Activated CD8-positive, alpha-beta memory T cell treated with anti-CD3 and anti-CD28 coated beads for 24 hours (primary cell): Measurements from ENCODE around the gene NRP1.

ENCODE experiments used
- DNase-seq: peaks from one replicate; pipeline ENCODE4 v3.0.0-alpha.2; 2020

Gene NRP1

DNA sequence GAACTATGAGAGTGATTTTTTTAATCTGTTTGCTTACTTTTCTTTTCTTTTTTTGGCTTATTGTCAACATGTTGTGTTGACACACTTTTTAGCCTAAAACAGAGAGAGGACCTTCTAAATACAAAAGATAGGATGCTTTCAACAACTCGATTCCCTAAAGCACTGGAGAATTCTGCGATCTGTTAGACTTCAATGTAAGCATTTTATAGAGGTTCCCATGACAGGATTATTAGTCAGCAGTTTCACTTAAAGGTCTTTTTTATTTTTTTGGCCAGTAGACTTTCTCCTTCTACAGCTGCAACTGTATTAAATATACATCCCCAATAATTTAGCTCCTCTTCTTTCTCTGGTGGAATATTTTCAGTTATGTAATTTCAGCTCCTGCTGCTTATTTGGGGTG, 12.7 kb upstream of the NRP1 start:
- no peak for DNase-seq

DNA sequence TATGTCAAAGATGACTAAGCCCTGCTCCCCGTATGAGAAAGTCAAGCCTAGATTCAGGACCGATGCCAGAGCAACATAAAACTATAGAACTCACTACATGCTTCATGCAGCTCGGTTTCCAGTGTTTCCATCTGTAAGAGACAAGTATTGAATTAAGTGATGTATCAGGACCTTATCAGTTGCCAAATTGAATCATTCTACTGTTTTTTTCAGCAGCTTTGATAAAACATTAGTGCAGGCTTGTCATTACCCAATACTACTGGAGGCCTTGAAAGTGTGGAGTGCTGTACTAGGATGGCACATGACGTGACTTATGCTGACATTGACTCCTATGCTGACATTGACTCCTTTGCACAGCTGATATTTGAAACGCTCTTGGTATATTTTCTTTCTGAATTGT, 10.8 kb upstream of the NRP1 start:
- DNase-seq = no peak

DNA sequence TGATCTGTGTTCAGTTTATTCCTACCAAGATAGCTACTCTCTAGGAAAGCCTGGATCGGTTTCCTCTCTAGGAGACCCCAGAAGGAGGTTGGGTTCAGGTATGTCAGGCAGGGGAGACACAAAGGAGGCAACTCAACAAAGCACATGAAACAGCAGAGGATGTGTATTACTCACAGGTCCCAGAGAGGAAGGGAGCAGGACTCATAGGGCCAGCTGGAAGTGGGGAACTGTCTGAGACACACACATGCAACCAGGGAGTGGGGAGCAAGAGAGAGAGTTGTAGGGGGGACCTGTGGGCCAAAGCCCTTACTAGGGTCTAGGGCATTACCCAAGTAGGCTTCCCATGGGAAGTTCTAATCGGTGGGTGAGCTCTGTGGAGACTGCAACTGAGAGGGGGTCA, 10.2 kb upstream of the NRP1 start:
- DNase-seq = no peak

- no peak for DNase-seq
Measured at GRCh38 chr10:33341637-33342036, 7.2 kb upstream of the NRP1 start.

DNA sequence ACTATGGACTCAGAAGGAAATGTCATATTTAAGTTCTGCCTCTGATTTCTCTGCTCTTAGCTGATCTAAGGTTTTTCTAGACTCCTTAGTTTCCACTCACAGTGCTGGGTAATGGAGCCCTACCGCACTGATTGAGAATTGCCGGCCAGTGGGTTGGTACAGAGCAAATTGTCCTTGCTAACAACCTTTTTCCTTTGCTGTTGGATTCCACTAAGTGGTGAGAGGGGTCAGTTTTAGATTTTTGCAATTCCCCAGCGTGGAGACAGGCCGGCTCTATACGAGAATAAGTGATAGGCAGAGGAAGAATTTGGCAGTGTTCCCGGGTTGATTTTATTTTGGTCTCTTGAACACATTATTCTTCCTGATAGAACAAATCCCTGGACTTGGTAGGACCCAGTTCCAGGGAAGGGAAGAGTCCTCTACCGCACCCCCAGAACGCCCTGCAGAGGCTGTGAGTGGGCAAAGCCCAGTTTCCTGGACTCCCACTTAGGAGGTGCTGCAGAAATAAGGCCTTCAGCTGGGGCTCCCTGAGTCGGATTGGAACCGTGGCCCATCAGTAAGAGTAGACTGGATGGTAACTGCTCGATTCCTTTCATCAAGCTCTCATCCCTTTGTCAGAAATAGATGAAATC, 3.0 kb upstream of the NRP1 start:
- DNase-seq = no peak

DNA sequence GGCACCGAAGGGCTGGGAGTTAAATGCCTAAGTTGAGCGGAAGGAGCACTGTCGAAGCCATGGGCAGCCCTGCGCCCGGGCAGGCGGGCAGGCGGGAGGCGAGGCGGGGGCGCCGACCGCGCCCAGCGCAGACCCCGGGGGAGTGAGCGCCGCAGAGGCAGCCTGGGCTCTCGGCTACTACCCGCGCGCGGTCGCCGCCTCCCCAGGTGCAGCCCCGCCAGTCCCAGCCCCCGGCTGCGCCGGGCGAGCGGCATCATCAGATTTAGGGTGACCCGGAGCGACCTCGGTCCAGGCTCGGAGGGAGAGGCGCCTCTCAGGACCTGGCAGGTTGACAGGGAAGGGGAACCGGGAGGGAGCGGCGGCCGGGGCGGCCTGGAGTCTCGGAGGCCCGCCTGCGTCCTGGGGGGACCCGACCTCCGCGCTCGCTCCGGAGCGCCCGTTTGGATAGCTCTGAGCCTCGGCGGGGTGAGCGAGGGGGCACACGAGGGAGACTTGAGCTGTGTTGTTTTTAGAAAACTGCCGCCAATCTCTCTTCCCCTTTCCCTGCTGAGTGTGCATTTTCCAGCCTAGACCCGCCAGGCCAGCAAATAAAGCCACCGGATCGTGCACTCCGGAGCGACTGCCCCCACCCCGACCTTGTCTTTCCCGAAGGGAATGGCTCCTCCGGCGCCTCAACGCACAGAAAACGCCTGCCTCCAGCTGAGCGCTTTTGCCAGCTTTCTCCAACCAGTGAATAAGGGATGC, 2.3 kb upstream of the NRP1 start:
- peak; percentile 59 for DNase-seq

GRCh38 chr10:33335801-33336581, 1.5 kb upstream of the NRP1 start:
- peak; percentile 58 for DNase-seq

DNA sequence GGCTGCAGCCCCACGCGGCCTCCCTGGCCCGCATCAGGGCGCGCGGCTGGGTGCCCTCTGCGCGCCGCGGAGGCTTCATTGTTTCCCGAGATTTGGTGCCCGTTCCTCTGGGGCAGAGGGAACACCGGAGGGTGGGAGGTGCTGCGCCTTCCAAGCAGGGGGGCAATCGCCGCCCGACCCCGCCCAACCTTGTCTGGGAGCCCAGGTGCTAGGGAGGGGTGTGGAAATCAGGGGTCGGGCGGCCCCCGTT, 1.0 kb upstream of the NRP1 start:
- DNase-seq = no peak

DNA sequence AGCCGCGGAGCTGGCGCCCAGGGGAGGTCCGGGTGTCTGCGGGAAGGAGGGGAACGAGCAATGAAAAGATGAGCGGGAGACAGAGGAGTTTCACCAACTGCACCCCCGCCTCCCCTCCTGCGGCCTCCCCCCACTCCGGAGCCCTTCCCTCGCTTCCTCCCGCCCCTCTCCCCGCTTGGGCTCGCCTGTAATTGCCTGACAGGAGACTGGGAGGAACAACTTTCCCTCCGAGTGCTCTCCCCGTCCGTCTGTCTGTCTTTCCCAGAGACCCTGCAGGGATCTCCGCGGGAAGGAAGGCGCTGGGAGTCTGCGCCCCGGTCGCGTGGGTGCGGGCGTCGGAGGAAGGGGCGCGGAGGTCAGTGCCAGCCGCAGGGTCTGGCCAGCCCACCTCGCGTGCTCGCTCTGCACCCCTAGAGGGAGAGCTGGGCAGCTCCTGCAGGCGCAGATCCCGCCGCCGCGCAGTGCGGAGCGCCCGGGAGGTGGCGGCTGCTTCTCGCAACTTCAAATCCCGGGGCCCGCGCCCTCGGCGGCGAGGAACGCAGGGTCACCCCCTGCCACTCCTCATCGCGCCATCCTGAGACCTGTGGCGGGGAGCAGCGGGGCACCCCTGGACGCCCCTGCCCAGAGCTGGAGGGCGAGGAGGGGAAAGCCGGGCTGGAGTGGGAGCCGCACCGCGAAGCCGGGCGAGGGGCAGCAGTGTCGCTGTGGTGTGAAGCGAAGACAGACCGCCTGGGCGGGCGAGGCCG, 511 bp upstream of the NRP1 start:
- DNase-seq = peak; percentile 78

DNA sequence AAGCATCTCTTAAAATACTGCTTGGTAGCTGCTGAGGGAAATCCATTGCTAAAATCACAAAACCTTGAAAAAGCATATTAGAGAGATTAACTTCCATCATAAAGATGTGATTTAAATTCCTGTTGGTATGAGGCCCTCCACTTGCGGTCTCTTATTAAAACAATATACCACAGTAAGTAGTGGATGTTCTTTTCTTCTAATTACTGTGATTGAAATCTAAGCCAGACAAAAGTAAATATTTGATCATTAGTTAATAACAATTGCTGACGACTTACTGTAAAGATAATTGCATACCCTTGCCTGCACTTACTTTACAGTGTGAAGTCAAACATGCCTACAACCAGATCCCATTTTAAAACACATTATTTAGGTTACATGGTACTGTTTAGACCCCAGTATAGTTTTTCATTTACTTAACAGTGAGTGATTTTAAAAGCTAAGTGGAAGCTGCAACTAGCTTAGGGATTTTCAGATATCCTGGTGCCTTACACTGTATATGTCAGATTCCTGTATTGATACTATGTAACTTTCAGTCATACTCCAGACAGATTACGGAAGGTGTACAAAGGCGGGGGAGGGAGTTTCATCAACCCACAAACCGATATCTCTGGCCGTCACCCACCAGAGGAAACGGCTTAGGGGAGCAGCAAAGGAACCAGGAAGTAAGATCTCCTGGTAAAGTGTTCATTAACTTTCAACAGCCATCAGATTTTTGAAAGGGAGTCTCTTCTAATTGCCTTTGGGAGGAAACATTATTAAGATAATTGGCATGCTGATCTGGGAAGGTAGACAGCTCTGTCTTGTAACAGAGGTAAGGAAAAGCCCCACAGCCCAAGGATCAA, 986 bp downstream of the NRP1 start:
- DNase-seq = no peak

DNA sequence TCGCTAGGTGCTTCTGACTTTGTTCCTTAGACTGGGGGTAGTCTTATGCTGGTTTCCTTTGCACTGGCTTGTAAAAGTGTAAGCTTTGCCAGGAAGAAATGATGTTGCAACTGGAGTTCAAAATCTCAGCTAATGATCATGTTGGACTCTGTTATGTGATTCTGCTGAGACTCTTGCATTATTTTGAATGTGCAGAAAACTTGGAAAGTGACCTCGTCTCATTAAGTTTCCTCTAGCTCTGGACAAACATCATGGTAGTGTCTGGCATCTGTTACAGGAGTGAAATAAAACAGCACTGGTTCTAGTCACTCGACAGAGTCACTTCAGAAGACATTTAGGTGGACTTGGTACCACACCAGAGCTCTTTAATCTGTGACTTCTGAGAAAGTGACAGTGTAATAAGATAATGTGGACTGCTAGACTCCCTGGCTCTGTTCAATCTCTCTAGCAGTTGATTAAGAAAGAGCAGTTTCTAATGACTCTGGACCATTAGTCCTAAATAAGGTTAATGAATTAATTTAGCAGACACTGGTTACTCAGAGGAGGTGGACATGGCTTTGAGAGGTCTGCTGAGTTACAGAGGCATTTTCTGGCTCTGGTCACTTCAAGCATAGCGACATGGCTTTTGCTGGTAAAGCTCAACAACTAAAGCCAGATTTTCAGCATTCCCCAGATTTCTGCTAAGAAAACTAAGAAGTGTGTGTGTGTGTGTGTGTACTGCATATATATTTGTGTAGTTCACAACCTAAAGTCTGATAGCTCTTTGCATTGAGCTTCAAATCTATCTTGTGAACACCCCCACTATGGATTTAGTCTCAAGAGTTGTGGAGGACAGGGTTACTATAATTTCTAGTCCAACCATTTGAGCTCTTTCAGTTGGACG, 2.0 kb downstream of the NRP1 start:
- no peak for DNase-seq

GRCh38 chr10:33331379-33331694, 3.1 kb downstream of the NRP1 start:
- DNase-seq = no peak

GRCh38 chr10:33330543-33331378, 3.7 kb downstream of the NRP1 start:
- DNase-seq = peak; percentile 90

- no peak for DNase-seq
Measured at GRCh38 chr10:33329178-33329577, 5.3 kb downstream of the NRP1 start.

- DNase-seq = no peak
Measured at GRCh38 chr10:33328253-33328652, 6.2 kb downstream of the NRP1 start.

- no peak for DNase-seq
Measured at GRCh38 chr10:33327751-33328150, 6.7 kb downstream of the NRP1 start.

DNA sequence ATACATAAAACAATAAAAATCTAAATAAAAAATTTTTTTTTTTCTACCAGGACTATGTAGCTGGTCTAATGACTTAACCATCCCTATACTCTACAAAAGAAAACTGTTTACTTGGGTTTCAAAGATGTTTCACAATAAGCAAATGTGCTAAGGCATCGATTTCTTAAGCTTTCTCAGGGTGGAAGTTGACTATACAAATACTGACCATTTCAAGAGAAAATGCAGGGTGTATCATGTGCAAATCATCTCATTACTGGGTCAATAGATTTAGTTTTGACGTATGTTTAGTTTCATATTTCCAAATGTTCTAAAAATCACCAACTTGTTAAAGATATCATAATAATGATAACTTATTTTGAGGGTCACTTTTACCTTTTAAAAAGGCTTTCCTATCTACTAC, 7.5 kb downstream of the NRP1 start:
- no peak for DNase-seq

DNA sequence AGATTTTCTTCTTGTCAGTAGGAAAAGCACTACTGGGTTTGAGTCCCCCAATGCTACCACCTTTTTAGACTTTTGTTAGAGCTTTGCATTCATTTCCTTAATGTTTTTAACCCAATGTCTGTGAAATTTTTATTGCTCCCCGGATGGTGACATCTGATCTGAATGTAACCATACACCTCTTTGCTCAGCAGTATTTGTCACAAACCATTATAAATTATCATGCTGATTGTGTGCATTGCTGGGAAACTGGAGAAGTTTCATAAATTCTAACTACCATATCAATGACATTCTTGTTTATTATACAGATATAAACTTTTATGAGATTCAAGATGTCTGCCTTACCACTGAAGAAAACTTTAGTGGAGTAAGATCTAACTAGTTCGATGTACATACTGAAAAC, 8.5 kb downstream of the NRP1 start:
- no peak for DNase-seq

- no peak for DNase-seq
Measured at GRCh38 chr10:33323721-33324120, 10.7 kb downstream of the NRP1 start.

- DNase-seq = no peak
Measured at GRCh38 chr10:33321516-33321915, 13.0 kb downstream of the NRP1 start.

- DNase-seq = no peak
Measured at GRCh38 chr10:33320288-33320687, 14.2 kb downstream of the NRP1 start.
